Measurements from ENCODE around the gene FLNB. TPM values are rescaled to one million over a fixed set of nuclear protein-coding genes. Genes with fewer than 3 reads are reported as not detected.
A peak's percentile ranks its signal among the peaks of the same experiment; 100 is the strongest.

Gene FLNB
- total and polyA plus RNA-seq, 2 of the 13 experiments (the other 11 are each of a cell fraction or from before 2014, with no cell fraction given), result 106 to 130 TPM

GRCh38 chr3:58073301-58074108, 65.3 kb downstream of the FLNB start:
- FAIRE-seq, result no peak
- BruUV-seq (replicated peaks), result no TSS peak
- no peak for ATAC-seq
- Histone ChIP-seq H3K4me2 (ENCODE audit: low read depth, low read length) (no peak overlapping the region), H3K27ac (ENCODE audit: extremely low read length, insufficient read depth, low read length) (no peak overlapping the region), H3K4me3 (replicated peaks in 1 of 3; ENCODE audit: insufficient read depth in 1 of 3, low read depth in 2 of 3, low read length in 3 of 3) (no peak overlapping the region), H3K79me2 (ENCODE audit: insufficient read depth, low read length) (peaks cover 80% of the 10 kb centered on the region), H4K20me1 (ENCODE audit: insufficient read depth, low read length) (peaks cover 47% of the 10 kb centered on the region; the same call in 1 of the 2 replicates), H2AFZ (ENCODE audit: low read length) (no peak overlapping the region), H3K9ac (ENCODE audit: insufficient read depth, low read depth, low read length) (no peak overlapping the region), H3K36me3 (replicated peaks in 1 of 2; ENCODE audit: control insufficient read depth in 1 of 2, insufficient read depth in 2 of 2, low read length in 2 of 2) (peaks cover 14 to 26% of the 10 kb centered on the region in 2 experiments), H3K9me3 (ENCODE audit: low read length) (no peaks in the 10 kb centered on the region), H3K4me1 (ENCODE audit: insufficient read depth, low read length) (peaks cover 56% of the 10 kb centered on the region), H3K27me3 (ENCODE audit: control insufficient read depth in 1 of 2, insufficient read depth in 2 of 2, low read length in 2 of 2) (no peaks in the 10 kb centered on the region)
- 92% methylated on average over 8 of the region's 8 CpGs for WGBS (ENCODE audit: low lambda C conversion rate)
- intact Hi-C loops (cut with micrococcal nuclease; ENCODE audit: unreplicated experiment) (no loop called here), in situ Hi-C loops (cut with HindIII; ENCODE audit: extremely low pct_ligation_motif_present, low pct_unique_long_range_greater_than_20kb) (no loop called here)
- no peak for TF ChIP-seq ZBTB21 (CRISPR knock-in tag; IDR thresholded peaks at IDR 0.05)
- peak; percentile 78 for TF ChIP-seq RBM22 (optimal IDR thresholded peaks at IDR 0.05; ENCODE audit: low read length)
- CTCF ChIA-PET (ENCODE audit: low intra/inter-chr PET ratio, low total read pairs), result no interaction called here
- DNase-seq (ENCODE audit: low spot score), result no peak
- POLR2A ChIA-PET, result no interaction called here

- WGBS (ENCODE audit: low lambda C conversion rate), result 95% methylated on average over 5 of the region's 5 CpGs
- Histone ChIP-seq H3K36me3 (replicated peaks in 1 of 2; ENCODE audit: control insufficient read depth in 1 of 2, insufficient read depth in 2 of 2, low read length in 2 of 2) (peaks cover 18 to 32% of the 10 kb centered on the region in 2 experiments), H3K4me2 (ENCODE audit: low read depth, low read length) (no peak overlapping the region), H3K27me3 (ENCODE audit: control insufficient read depth in 1 of 2, insufficient read depth in 2 of 2, low read length in 2 of 2) (no peaks in the 10 kb centered on the region), H3K27ac (ENCODE audit: extremely low read length, insufficient read depth, low read length) (no peak overlapping the region), H3K9ac (ENCODE audit: insufficient read depth, low read depth, low read length) (no peak overlapping the region), H4K20me1 (ENCODE audit: insufficient read depth, low read length) (peaks cover 43% of the 10 kb centered on the region; the same call in 1 of the 2 replicates), H3K4me3 (replicated peaks in 1 of 3; ENCODE audit: insufficient read depth in 1 of 3, low read depth in 2 of 3, low read length in 3 of 3) (no peak overlapping the region), H3K79me2 (ENCODE audit: insufficient read depth, low read length) (peaks cover 73% of the 10 kb centered on the region), H3K9me3 (ENCODE audit: low read length) (no peaks in the 10 kb centered on the region), H3K4me1 (ENCODE audit: insufficient read depth, low read length) (peaks cover 50% of the 10 kb centered on the region), H2AFZ (ENCODE audit: low read length) (no peak overlapping the region)
- BruUV-seq (replicated peaks), result no TSS peak
- FAIRE-seq (no peak), DNase-seq (ENCODE audit: low spot score) (no peak), ATAC-seq (no peak)
- TF ChIP-seq PAX8 (CRISPR knock-in tag; IDR thresholded peaks at IDR 0.05; ENCODE audit: borderline replicate concordance) (no peak), ZNF512B (CRISPR knock-in tag; IDR thresholded peaks at IDR 0.05; ENCODE audit: borderline replicate concordance) (no peak), ZNF547 (CRISPR knock-in tag; IDR thresholded peaks at IDR 0.05) (no peak)
- intact Hi-C loops (cut with micrococcal nuclease; ENCODE audit: unreplicated experiment) (no loop called here), in situ Hi-C loops (cut with HindIII; ENCODE audit: extremely low pct_ligation_motif_present, low pct_unique_long_range_greater_than_20kb) (no loop called here)
- ChIA-PET CTCF (ENCODE audit: low intra/inter-chr PET ratio, low total read pairs) (no interaction called here), POLR2A (no interaction called here)
Measured at GRCh38 chr3:58074116-58074715, 66.0 kb downstream of the FLNB start.
